Stimulated activated CD4-positive, alpha-beta T cell treated with anti-CD3 and anti-CD28 coated beads, Interleukin-4, amount 100 ng/mL, for 48 hours (primary cell): ENCODE data around the gene NFE2L3.

ENCODE experiments used
- DNase-seq, 2 donors: peaks; one replicate each; pipeline ENCODE4 v3.0.0-alpha.2; 2020; ENCODE audit warnings: low read depth in 2 of 2

NFE2L3 gene

DNA sequence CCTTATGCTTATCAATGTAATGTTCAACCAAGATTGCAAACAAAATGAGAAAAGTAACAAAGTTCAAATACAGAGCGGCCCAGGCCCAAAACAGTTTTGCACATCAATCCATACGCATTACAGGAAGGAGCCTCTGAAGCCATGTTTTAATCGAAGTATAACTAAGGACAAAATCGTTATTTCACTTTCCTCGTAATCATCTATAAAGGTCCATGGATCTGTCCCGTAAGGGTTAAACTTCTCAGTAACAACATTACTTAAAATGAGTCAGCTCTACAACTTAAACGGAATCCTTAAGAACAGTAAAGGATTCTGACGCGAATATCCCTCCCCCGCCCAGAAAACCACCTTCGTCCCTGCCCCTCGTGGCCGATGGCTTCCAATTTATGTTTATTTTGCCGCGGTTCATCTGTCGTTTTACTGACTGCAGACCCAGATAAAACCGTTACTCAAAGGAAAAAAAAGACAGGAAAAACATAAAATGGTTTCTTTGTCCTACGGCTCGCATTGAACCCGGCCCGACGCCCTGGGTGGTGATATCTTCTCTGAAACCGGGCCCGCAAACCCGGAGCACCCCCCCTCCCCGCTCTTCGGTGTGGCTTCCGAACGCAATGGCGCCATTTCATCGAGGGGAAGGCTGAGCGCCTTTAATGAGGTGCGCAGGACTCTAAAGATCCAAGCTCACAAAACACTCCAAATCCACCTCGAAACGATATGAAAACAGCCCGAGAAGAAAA, 47.5 kb downstream of the NFE2L3 start:
- DNase-seq, result peak; percentile 43 to 47

DNA sequence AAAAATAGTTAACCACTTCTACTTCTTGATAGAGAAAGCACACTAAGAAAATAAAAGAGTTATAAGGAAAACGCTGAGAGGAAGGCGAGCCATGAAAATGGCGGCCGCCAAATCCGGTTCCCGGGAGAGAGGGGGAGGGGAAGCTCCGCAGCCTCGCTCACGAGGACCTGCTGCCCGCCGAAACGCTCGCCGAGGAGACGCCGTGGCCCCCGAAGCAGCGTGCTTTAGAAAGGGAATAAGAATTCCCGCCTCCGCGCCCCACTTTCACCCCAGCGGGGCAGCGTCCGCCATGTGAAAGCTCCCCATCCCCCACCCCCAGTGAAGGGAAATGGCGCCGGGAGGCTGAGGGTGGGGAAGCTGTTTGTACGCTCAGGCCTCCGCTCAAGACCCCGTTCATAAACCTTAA, 48.0 kb downstream of the NFE2L3 start:
- peak; percentile 66 to 76 for DNase-seq

DNA sequence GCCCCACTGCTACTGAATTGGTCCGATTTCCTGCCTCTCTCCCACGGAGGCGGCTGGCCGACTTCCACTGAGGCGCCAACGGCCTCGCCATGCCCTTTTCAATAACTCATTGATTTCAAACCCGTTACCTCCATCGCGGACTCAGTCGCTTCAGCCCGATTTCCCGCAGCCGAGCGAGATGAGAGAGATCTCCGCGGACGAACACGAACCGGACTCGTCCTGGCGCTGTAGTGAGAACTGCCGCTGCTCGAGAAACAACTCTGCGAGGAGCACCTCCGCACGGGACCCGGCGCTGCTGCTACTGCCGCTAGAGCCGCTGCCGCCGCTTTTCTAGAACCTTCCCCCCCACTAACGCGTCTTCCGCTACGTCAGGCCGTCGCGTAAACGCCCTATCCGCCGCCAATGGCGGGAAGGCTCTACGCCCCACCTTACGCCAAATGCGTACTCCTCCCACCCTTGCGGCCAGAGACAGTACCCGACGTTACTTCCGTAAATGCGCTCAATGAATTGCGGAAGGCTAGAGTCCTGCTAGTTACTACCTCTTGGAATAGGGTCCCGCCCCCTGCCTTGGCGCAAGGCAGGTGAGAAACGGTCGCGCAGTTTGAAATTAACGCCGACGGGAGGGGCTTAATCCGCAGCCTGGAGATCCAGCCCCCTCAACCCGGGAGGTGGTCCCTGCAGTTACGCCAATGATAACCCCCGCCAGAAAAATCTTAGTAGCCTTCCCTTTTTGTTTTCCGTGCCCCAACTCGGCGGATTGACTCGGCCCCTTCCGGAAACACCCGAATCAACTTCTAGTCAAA, 48.6 kb downstream of the NFE2L3 start, which contains the start of gene HNRNPA2B1:
TSS of gene HNRNPA2B1 (minus strand) at position 303 of the 803 bp plus-strand sequence. CDS start at position 134, 169 bp downstream.
- peak; percentile 94 to 97 for DNase-seq

DNA sequence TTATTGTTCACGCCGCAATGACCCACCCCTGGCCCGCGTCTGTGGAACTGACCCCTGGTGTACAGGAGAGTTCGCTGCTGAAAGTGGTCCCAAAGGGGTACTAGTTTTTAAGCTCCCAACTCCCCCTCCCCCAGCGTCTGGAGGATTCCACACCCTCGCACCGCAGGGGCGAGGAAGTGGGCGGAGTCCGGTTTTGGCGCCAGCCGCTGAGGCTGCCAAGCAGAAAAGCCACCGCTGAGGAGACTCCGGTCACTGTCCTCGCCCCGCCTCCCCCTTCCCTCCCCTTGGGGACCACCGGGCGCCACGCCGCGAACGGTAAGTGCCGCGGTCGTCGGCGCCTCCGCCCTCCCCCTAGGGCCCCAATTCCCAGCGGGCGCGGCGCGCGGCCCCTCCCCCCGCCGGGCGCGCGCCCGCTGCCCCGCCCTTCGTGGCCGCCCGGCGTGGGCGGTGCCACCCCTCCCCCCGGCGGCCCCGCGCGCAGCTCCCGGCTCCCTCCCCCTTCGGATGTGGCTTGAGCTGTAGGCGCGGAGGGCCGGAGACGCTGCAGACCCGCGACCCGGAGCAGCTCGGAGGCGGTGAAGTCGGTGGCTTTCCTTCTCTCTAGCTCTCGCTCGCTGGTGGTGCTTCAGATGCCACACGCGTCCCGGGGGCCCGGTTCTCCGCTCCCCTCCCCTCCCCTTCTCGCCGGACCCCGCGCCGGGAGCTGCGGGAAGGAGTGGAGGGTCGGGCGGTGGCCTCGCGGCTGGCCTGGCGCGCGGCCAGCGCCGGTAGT, 49.4 kb downstream of the NFE2L3 start, which contains the start of gene CBX3:
TSS of gene CBX3 (plus strand) at position 499 of the 772 bp plus-strand sequence. CDS start 1,254 bp downstream, outside the sequence.
- peak; percentile 84 to 90 for DNase-seq

DNA sequence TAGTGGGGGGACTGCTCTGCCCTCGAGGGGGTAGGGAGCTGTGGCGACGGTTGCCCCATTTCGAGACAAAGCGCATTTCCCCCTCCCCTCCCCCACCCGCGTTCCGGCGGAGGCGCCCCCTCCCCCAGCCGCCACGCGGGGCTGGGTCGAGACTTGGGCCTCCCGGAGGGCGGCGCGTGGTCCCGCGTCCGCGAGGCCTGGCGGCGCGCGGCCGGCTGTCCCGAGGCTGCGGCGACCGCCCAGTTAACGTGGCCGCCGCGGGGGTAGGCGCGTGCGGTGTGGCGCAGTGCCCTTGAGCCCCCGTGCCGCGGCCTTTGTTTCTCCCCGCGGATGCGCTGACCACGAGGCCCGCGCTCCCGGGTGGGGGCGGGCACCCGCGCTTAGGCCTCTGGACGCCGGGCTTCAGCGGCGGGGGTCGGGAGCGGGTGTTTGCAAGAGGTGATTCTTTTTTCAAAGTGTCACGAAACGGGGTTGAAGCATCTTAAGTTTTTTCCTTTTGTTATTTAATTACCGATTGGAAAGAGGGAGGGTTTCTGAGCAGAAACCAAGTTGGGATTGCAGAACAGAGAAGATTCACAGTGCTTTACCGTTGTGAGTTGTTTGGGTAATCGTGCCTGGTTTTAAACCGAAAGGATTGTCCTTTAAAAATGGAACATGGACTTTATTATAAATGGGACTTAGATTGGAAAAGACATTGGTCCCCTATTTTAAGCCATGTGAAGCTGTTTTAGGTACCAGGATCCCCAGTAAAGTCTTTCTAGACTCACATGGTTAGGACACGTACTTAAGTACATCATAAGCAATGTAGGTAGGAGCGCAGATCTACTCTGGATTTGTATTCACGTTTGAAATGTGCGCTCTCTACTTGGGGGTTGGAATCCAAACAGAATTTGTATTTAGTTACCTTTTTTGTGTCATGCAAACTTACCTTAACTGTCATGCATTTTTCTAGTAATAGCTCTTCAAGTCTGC, 50.3 kb downstream of the NFE2L3 start:
- DNase-seq, result peak; percentile 46 to 49

DNA sequence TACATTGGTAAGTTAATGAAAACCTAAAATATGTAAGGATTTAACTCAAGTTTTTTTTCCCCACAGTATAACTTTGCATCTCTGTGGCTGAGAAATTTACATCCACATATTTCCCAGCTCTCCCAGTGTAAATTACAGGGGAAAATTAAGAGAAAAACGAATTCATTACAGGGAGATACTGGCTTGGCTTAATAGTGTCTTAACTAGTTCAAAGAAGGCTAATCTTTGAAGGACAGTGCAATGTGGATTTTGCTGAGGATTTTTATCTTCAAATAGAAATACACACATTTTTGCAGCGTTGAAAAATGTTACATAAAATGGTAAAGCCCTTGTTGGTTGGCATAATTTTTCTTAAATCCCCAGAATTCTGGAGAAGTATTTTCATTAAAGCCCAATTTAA, 51.0 kb downstream of the NFE2L3 start:
- no peak for DNase-seq

DNA sequence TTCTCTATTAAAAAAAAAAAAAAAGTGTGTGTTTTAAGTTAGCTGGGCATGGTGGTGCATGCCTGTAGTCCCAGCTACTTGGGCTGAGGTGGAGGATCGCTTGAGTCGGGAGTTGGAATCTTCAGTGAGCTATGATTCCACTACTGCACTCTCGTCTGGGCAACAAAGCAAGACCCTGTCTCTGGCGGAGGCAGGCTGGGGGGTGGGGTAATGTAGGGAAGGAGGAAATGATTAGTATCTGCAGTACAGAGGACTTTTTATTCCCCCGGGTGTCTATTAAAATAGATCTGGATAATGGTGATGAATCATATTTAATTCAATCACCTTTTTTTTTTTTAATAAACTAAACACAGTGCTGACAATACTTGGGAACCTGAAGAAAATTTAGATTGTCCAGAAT, 56.0 kb downstream of the NFE2L3 start:
- no peak for DNase-seq

DNA sequence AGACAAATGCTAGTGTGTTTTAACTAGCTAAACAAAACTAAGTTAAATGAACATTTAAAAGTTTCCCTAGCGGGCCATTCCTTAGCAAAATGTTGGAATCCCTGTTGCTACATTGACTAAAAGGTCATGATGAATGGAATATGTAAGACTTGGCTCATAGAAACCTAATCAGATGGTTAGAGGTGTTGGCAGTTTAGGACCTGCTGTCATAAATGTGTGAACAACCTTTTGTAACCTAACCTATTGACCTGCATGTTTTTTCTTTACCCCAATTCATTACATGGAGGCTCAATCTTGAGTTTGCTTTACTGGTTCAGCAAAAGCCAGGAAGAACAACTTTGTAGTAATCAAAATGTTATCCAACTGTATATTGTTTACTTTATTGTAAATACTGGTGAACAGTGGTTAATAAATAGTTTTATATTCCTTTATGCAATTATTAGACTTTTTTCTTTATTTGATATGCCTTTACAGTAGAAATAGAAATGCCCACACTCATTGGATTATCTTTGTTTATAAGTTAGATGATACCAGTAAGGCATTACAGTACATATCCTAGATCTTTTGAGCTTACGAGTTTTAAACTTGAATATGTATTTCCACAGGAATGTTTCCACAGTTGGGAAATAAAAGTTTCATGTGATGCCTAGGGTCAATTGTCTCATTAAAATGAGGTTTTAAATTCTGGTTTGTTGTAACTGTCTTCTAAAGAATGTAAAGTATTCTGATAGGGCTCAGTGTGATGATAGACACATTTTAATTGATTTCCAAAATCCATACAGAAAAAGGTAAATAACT, 61.1 kb downstream of the NFE2L3 start:
- no peak for DNase-seq

DNA sequence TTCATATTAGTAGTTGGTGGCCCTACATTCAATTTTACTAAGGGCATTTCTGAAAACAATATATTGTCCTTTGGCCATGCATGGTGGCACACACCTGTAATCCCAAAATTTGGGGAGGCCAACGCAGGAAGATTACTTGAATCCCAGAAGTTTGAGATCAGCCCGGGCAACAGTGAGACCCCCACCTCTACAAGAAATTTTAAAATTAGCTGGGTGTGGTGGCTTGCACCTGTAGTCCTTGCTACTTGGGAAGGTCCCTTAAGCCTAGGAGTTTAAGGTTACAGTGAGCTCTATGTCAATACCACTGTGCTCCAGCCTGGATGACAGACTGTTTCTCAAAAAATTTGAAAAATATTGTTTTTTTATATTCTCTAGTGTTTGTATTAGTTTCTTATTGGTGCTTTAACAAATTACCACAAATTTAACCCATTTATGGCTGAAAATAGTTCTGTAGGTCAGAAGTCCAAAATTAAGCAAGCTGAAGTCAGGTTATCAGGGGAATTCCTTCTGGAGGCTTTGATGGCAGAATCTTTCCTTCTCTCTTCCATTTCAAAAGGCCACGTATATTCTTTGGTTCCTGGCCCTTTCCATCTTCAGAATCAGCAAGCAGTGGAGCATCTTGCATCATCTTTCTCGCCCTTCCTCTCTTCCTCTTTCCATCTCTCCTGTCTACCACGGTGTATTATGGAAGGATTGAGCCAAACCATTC, 62.0 kb downstream of the NFE2L3 start:
- DNase-seq, result no peak

DNA sequence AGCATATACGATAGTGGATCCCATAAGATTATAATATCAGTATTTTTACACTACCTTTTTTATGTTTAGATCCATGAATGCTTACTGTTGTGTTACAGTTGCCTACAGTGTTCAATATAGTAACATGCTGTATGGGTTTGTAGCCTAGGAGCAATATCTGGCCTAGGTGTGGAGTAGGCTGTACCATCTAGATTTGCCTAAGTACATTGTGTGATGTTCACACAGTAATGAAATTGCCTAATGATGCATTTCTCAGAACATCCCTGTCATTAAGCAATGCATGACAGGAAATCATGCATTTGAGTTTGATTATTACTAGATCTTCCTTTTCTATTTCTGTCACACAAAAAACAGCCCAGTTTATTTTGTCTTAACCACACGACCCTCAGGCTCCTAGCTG, 64.1 kb downstream of the NFE2L3 start:
- DNase-seq, result no peak

DNA sequence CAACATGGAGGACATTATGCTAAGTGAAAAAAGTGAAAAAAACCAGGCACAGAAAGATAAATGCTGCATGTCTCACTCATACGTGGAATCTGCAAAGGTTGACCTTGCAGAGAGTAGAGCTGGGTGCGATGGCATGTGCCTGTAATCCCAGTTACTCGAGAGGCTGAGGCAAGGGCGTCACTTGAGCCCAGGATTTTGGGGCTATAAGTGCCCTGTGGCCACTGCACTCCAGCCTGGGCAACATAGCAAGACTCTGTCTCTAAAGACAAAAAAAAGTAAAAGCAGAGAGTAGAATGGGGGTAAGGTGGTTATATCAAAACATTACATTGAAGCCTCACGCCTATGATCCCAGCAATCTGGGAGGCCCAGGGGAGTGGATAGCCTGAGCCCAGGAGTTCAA, 72.4 kb downstream of the NFE2L3 start:
- no peak for DNase-seq

DNA sequence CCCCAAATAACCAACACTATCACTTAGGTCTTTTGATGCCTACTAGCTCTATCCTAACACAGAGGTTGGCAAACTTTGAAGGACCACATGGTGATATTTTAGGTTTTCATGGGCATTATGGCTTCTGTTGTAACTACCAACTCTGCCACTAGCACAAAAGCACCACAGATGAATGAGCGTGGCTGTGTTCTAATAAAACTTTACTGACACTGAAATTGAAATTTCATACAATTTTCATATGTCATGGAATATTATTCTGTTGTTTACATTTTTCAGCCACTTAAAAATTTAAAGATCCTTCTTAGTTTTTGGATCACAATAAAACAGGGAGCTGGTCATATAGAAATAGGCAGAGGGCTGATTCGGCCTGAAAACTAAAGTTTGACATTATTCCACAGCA, 76.0 kb downstream of the NFE2L3 start:
- DNase-seq, result no peak

DNA sequence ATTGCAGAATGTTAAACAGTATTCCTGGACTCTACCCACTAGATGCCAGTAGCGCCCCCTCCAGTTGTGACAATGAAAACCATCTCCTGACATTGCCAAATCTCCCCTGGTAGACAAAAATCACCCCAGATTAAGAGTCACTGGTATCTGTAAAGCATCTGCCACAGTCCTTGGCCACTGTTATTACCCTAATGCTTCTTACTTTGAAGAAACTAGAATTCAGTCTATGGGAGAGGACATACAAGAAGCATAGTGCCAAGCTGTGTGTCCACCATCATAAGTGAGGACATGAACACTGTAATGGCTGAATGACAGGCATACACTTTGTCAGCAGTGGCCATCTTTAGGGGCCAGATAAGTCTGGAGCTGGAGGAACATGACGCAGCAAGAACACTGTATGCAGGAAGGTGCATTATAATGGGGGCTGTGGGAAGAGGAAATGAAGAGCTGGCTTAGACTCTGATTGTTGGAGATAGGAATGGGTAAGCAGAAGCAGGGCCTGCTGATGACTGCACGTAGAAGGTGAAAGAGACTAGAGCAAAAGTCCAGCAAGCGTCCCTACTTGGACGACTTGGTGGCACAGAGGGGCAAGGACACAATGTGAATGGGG, 82.0 kb downstream of the NFE2L3 start:
- DNase-seq, result no peak
